CD14-positive monocyte (primary cell): ENCODE results near the gene ANXA4. TPM values are rescaled to one million over a fixed set of nuclear protein-coding genes. Genes with fewer than 3 reads are reported as not detected.

ENCODE experiments used
- DNase-seq, 3 donors: peaks; one replicate each; pipeline ENCODE4 v3.0.0-alpha.2; 2011 to 2022
- H2AFZ ChIP-seq: 2 replicates; pipeline ENCODE4 v1.6.0; 2012; ENCODE audit warnings: mild to moderate bottlenecking, low read depth, low read length, inconsistent platforms; ENCODE audit not compliant: insufficient read depth, poor library complexity, severe bottlenecking
- H3K27ac ChIP-seq, 2 donors: 1 replicate in 1 of 2; 2 replicates in 1 of 2; pipeline ENCODE4 v1.5.1; 2012 to 2013; ENCODE audit warnings: low read length in 2 of 2, control low read depth in 1 of 2, inconsistent platforms in 1 of 2, low read depth in 1 of 2, mild to moderate bottlenecking in 1 of 2
- H3K27me3 ChIP-seq, 2 donors: one replicate each; pipeline versions ENCODE4 v1.6.0 to v1.6.1; 2011 to 2013; ENCODE audit warnings: low read length in 2 of 2; ENCODE audit not compliant: control insufficient read depth in 2 of 2, insufficient read depth in 2 of 2
- H3K36me3 ChIP-seq, 2 donors: replicated peaks in 1 of 2; 1 replicate in 1 of 2; 2 replicates in 1 of 2; pipeline versions ENCODE4 v1.5.1 to v1.6.1; 2012 to 2013; ENCODE audit warnings: low read length in 2 of 2, control low read depth in 1 of 2, inconsistent platforms in 1 of 2, mild to moderate bottlenecking in 1 of 2; ENCODE audit not compliant: insufficient read depth in 2 of 2, control insufficient read depth in 1 of 2
- H3K4me1 ChIP-seq, 2 donors: 1 replicate in 1 of 2; 2 replicates in 1 of 2; pipeline versions ENCODE4 v1.5.1 to v1.6.1; 2012 to 2013; ENCODE audit warnings: low read length in 2 of 2, control low read depth in 1 of 2, inconsistent platforms in 1 of 2, mild to moderate bottlenecking in 1 of 2, moderate library complexity in 1 of 2; ENCODE audit not compliant: insufficient read depth in 2 of 2, control insufficient read depth in 1 of 2
- H3K4me2 ChIP-seq: replicated peaks from 2 replicates; pipeline ENCODE3; 2012; ENCODE audit warnings: low read length, moderate library complexity, mild to moderate bottlenecking; ENCODE audit not compliant: poor library complexity, severe bottlenecking; ENCODE audit errors: extremely low read depth
- H3K4me3 ChIP-seq, 3 experiments: fragments of 200-600 bp in 1 of 3; sonication (generic) in 1 of 3; replicated peaks in 1 of 3; 1 replicate in 2 of 3; 2 replicates in 1 of 3; pipeline ENCODE4 v1.5.1; 2011 to 2013; ENCODE audit warnings: low read length in 3 of 3, mild to moderate bottlenecking in 3 of 3, control low read depth in 2 of 3, low read depth in 2 of 3, inconsistent platforms in 1 of 3, moderate library complexity in 1 of 3
- H3K79me2 ChIP-seq: 2 replicates; pipeline ENCODE4 v1.6.0; 2012; ENCODE audit warnings: mild to moderate bottlenecking, control low read depth, inconsistent platforms, low read length, moderate library complexity; ENCODE audit not compliant: insufficient read depth
- H3K9ac ChIP-seq: 2 replicates; pipeline ENCODE4 v1.6.0; 2017; ENCODE audit warnings: low read length, mild to moderate bottlenecking; ENCODE audit not compliant: insufficient read depth, poor library complexity, severe bottlenecking
- H3K9me3 ChIP-seq, 2 donors: replicated peaks in 1 of 2; 1 replicate in 1 of 2; 2 replicates in 1 of 2; pipeline versions ENCODE4 v1.5.1 to v1.6.1; 2012 to 2013; ENCODE audit warnings: low read length in 2 of 2, control low read depth in 1 of 2; ENCODE audit not compliant: control insufficient read depth in 1 of 2, insufficient read depth in 1 of 2
- H4K20me1 ChIP-seq: 2 replicates; pipeline ENCODE4 v1.6.0; 2012; ENCODE audit warnings: mild to moderate bottlenecking, low read length, control low read depth, moderate library complexity; ENCODE audit not compliant: insufficient read depth
- H3K27ac Mint-ChIP-seq, 7 donors: one replicate each; pipeline ENCODE4 v1.8.0; 2020; ENCODE audit warnings: mild to moderate bottlenecking in 7 of 7, mixed read lengths in 7 of 7, moderate library complexity in 6 of 7, inconsistent platforms in 2 of 7
- H3K27me3 Mint-ChIP-seq, 3 donors: one replicate each; pipeline ENCODE4 v1.8.0; 2021 to 2022; ENCODE audit warnings: low read depth in 3 of 3, mild to moderate bottlenecking in 3 of 3, mixed read lengths in 3 of 3, moderate library complexity in 3 of 3, inconsistent platforms in 1 of 3
- H3K36me3 Mint-ChIP-seq, 2 donors: one replicate each; pipeline ENCODE4 v1.8.0; 2020; ENCODE audit warnings: mixed read lengths in 2 of 2, inconsistent platforms in 1 of 2, mild to moderate bottlenecking in 1 of 2
- H3K4me1 Mint-ChIP-seq: one replicate; pipeline ENCODE4 v1.8.0; 2020; ENCODE audit warnings: mild to moderate bottlenecking, mixed read lengths
- H3K4me3 Mint-ChIP-seq, 2 donors: one replicate each; pipeline ENCODE4 v1.8.0; 2020; ENCODE audit warnings: mild to moderate bottlenecking in 2 of 2, mixed read lengths in 2 of 2, moderate library complexity in 1 of 2
- H3K9me3 Mint-ChIP-seq, 7 donors: one replicate each; pipeline ENCODE4 v1.8.0; 2020 to 2022; ENCODE audit warnings: mixed read lengths in 7 of 7, mild to moderate bottlenecking in 6 of 7, moderate library complexity in 6 of 7, inconsistent platforms in 2 of 7
- WGBS: methylation state at CpG from one replicate; pipeline ENCODE4 v1.1.5; 2013; ENCODE audit warnings: missing lambda C conversion rate; ENCODE audit not compliant: insufficient coverage; 5-methylcytosine and 5-hydroxymethylcytosine counted together
- intact Hi-C, 2 donors: fragments of 100-400 bp; cut with micrococcal nuclease; formaldehyde crosslinking; loops; one replicate each; pipeline versions ENCODE4 v1.15.0 to v1.15.1; 2023
- polyA plus RNA-seq, 3 donors: library from polyadenylated mRNA; depleted of rRNA in 1 of 3; unstranded in 2 of 3; stranded (reverse) in 1 of 3; fragments of 300-500 nt in 2 of 3; fragments of >200 nt in 1 of 3; fragmentation: Illumina TruSeq in 2 of 3; gene quantifications; 1 replicate in 2 of 3; 2 replicates in 1 of 3; pipeline ENCODE4 v1.2.3, GENCODE V29; 2012 to 2021
- TF ChIP-seq, protein P1 (sequence below): fragments of 200-600 bp; IDR thresholded peaks from one replicate; pipeline ENCODE4 v1.8.0; 2022; ENCODE audit warnings: antibody characterized with exemption, mild to moderate bottlenecking

ANXA4 gene
- polyA plus RNA-seq, 3 donors = 30.0 to 95.7 (median 64.7) TPM

DNA sequence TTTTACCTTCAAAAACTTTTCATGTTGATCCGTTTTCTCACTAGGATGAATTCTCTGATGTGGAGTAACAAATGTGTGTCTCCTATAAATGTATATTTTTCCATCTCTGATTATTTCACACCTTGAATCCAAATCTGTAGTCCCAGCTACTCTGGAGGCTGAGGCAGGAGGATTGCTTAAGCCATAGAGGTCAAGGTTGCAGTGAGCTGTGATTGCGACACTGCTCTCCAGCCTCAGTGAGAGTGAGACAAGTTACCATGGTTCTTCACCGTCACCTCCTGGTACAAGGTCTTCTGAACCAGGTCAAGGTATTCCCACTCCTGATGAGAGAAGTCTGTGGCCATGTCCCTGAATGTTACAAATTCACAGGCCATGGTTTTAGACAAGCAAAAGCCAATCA lies 102.6 kb downstream of the ANXA4 start:
- no peak overlapping the region for H3K4me3 Mint-ChIP-seq
- H2AFZ ChIP-seq = no peak overlapping the region
- H3K27me3 Mint-ChIP-seq = peaks cover 0 to 1% (median 0%) of the 10 kb centered on the region in 3 donors
- no peak for DNase-seq
- H3K9me3 ChIP-seq = no peaks in the 10 kb centered on the region
- H3K4me2 ChIP-seq = no peak overlapping the region
- intact Hi-C loops = no loop called here
- no peaks in the 10 kb centered on the region for H3K4me1 ChIP-seq
- no peaks in the 10 kb centered on the region for H3K27me3 ChIP-seq
- 94% methylated on average over 2 of the region's 3 CpGs for WGBS
- H3K9ac ChIP-seq = no peak overlapping the region
- no peaks in the 10 kb centered on the region for H3K79me2 ChIP-seq
- H3K36me3 ChIP-seq = peaks cover 48 to 91% of the 10 kb centered on the region in 2 donors
- no peaks in the 10 kb centered on the region for H3K9me3 Mint-ChIP-seq
- no peak overlapping the region for H3K27ac Mint-ChIP-seq
- no peaks in the 10 kb centered on the region for H3K4me1 Mint-ChIP-seq
- H4K20me1 ChIP-seq = no peaks in the 10 kb centered on the region
- peaks cover 58 to 66% of the 10 kb centered on the region in 2 donors for H3K36me3 Mint-ChIP-seq
- TF ChIP-seq, protein P1, sequence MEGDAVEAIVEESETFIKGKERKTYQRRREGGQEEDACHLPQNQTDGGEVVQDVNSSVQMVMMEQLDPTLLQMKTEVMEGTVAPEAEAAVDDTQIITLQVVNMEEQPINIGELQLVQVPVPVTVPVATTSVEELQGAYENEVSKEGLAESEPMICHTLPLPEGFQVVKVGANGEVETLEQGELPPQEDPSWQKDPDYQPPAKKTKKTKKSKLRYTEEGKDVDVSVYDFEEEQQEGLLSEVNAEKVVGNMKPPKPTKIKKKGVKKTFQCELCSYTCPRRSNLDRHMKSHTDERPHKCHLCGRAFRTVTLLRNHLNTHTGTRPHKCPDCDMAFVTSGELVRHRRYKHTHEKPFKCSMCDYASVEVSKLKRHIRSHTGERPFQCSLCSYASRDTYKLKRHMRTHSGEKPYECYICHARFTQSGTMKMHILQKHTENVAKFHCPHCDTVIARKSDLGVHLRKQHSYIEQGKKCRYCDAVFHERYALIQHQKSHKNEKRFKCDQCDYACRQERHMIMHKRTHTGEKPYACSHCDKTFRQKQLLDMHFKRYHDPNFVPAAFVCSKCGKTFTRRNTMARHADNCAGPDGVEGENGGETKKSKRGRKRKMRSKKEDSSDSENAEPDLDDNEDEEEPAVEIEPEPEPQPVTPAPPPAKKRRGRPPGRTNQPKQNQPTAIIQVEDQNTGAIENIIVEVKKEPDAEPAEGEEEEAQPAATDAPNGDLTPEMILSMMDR = no peak
- no peak overlapping the region for H3K27ac ChIP-seq
- no peak overlapping the region for H3K4me3 ChIP-seq

DNA sequence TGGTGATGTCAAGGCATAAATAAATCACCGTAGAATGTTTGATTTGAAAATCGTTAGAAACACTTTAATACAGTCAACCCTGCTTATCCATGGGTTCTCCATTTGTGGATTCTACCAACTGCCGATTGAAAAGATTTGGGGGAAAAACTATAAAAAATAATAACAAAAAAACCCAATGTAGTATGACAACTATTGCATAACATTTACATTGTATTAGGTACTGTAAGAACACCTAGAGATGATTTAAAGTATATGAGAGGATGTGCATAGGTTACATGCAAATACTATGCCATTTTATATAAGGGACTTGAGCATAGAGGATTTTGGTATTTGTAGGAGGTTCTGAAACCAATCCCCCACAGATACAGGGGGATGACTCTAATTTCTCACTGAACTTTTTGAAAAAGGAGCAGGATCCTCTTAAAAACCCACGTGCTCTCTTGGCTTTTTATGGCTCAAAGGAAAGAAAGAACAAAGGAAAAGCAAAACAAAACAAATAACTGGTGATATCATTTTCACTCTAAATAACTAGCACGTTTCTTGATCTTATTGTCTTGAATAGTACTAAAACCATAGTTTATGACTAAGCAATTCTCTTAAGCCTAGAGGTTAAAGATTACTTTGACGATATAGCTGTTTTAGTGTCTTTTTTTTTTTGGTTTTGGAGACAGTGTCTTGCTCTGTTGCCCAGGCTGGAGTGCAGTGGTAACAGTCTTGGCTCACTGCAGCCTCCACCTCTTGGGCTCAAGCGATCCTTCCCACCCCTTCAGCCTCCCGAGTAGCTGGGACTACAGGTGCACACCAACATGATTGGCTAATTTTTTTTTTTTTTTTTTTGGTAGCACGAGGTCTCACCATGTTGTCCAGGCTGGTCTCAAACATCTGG lies 104.5 kb downstream of the ANXA4 start:
- H3K4me1 ChIP-seq = no peaks in the 10 kb centered on the region
- no peaks in the 10 kb centered on the region for H4K20me1 ChIP-seq
- H3K4me3 Mint-ChIP-seq = no peak overlapping the region
- TF ChIP-seq, protein P1 = no peak
- peaks cover 52 to 65% of the 10 kb centered on the region in 2 donors for H3K36me3 Mint-ChIP-seq
- H3K79me2 ChIP-seq = no peaks in the 10 kb centered on the region
- H3K4me3 ChIP-seq = no peak overlapping the region
- peak overlapping the region in 3 of 7 donors; percentile 52 to 73 (median 66) for H3K27ac Mint-ChIP-seq
- H3K9me3 Mint-ChIP-seq = peaks cover 0 to 2% (median 0%) of the 10 kb centered on the region in 7 donors
- intact Hi-C loops = no loop called here
- H3K4me2 ChIP-seq = no peak overlapping the region
- no peak for DNase-seq
- no peak overlapping the region for H3K9ac ChIP-seq
- H2AFZ ChIP-seq = no peak overlapping the region
- H3K27ac ChIP-seq = no peak overlapping the region
- no peaks in the 10 kb centered on the region for H3K9me3 ChIP-seq
- no peaks in the 10 kb centered on the region for H3K27me3 ChIP-seq
- H3K36me3 ChIP-seq = peaks cover 53 to 91% of the 10 kb centered on the region in 2 donors
- 100% methylated on average over 1 of the region's 9 CpGs for WGBS
- no peaks in the 10 kb centered on the region for H3K27me3 Mint-ChIP-seq
- H3K4me1 Mint-ChIP-seq = peaks cover 1% of the 10 kb centered on the region
